GM18951 (cell line): Measurements from ENCODE around the gene BCAS3.
"Not testable (repeated sequence)": the region's sequence is repeated elsewhere in the genome, so short reads cannot be mapped to it uniquely, and the experiment has no call there.

Experiments used
- POLR2A ChIP-seq: IDR thresholded peaks from 4 replicates; pipeline ENCODE4 v1.6.1; 2011; ENCODE audit warnings: mild to moderate bottlenecking; ENCODE audit not compliant: insufficient read length, insufficient read depth; ENCODE audit errors: extremely low read depth
- in situ Hi-C: fragments of 300-500 bp; cut with MboI; formaldehyde crosslinking; loops from one replicate; pipeline ENCODE4 v1.12.0; 2022; ENCODE audit warnings: low sequenced_read_pairs, mixed read lengths, inconsistent platforms; ENCODE audit not compliant: unreplicated experiment

BCAS3 gene

DNA sequence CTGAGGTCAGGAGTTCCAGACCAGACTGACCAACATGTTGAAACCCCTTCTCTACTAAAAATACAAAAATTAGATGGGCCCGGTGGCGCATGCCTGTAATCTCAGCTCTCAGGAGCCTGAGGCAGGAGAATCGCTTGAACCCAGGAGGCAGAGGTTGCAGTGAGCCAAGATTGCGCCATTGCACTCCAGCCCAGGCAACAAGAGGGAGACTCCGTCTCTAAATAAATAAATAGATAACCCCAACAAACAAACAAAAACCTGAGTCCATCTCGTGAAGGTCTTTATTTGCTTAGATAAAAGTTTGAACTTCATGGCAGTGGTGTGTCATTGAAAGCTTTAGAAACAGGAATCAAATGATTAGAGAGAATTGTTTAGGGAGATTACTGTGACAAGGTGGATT, 167.4 kb downstream of the BCAS3 start:
- in situ Hi-C loops: no loop called here
- no peak for TF ChIP-seq POLR2A

DNA sequence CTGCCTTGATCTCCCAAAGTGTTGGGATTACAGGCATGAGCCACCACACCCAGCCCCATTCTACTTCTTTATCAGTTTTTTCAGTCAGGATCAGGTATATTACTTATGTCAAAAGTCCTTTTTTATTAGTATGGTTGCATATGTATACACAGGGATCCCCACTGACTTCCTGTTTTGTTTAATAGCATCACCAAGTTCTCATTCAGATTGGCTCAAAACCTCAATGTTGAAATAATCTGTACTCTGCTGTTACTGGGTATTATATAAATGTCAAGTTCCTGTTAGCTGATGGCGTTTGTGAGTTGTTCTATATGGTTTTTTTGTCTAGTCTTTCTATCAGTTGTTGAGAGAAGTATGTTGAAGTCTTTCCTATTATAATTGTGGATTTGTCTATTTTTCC, 168.5 kb downstream of the BCAS3 start:
- no peak for TF ChIP-seq POLR2A
- in situ Hi-C loops: no loop called here

DNA sequence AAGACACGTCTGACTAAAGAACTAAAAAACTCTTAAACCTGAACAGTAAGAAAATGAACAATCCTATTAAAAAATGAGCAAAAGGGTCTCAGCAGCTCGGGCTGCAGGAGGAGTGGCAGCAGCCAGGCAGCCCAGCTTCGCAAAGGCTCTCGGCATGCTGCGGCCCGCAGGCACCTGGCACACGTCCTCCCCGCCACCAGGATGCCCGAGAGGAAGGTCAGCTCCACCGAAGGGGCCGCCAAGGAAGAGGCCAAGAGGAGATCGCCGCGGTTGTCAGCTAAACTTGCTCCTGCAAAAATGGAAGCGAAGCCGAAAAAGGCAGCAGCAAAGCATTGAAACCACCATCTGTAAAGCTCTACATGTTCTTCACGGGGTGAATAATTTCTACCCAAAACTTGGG, 173.5 kb downstream of the BCAS3 start:
- TF ChIP-seq POLR2A: no peak
- in situ Hi-C loops: no loop called here

DNA sequence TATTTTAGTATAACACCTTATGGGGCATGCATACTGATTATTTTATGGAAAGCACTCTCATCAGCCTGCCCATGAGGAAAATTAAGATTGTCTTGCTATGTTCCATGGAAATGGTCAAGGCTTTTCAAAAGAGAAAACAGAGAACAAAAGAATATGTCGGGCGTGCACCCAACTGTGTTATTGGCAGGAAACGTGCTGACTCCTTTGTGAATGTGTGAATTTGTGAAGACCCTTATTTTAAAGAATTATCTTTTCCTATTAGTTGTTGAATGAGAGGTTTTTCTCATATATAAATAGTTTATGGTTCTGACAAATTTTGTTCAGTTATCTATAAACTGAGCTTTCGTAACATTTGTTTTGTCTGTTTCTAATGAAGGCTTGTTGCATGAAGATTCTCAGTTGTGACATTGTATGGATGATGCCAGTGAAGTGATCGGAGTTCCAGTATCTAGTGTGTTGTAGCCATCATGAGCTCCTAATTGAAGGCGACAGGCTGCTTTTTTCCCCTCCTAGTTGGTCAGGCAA, 180.0 kb downstream of the BCAS3 start:
- in situ Hi-C loops: no loop called here
- TF ChIP-seq POLR2A: no peak

DNA sequence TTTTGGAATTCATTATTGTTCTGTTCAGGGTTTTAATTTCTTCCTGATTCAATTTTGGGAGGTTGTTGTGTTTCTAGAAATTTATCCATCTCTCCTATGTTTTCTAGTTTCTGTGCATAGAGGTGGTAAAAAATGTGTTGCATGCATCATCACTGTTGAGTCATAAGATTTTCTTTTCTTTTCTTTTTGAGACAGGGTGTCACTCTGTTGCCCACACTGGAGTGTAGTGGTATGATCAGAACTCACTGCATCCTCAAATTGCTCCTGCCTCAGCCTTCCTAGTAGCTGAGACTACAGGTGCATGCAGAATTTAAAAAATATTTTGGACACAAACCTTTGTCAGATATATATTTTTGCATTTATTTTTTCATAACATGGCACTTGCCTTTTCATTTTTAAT, 184.8 kb downstream of the BCAS3 start:
- in situ Hi-C loops: no loop called here
- TF ChIP-seq POLR2A: no peak

DNA sequence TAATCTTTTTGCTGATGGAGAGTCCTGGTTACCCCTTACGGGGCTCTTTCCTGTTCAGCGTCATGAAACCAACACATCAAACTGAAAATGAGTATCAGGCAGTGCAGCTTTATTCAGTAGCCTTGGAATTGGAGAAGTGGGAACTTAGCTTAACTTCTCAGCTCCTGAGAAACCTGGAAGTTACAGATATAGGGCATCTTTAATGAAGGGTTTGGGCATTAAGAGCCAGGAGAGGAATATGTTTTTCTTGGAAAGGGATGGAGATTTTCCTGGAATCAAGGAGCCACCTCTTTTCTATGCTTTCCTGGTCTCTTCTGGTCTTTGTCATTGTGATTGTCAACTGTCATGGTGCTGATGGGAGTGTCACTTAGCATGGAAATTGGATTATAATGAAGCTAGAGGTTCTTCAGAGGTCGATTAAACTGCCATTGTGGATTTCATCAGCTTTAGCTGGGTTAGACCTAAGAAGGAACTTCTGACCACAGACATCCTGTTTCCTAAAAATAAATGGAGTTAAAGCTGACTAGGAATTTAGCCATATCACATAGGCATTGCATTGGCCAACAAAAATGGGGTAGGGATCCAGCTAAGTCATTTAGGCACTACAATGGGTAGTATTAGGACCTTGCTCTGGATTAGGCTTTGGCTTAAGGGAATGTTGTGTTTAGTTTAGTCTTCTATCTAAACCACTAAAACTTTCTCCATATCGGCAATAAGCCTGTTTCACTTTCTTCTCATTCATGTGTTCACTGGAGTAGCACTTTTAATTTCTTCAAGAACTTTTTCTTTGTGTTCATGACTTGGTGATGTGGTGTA, 186.4 kb downstream of the BCAS3 start:
- no peak for TF ChIP-seq POLR2A
- in situ Hi-C loops: no loop called here

DNA sequence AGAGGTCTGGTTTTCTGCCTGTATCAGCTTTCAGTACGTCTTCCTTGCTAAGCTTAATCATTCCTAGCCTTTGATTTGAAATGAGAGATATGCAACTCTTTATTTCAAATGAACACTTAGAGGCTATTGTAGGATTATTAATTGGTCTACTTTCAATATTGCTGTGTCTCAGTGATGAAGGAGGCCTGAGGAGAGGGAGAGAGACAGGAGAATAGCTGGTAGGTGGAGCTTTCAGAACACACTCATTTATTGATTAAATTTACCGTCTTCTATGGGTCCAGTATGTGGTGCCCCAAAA, 187.0 kb downstream of the BCAS3 start:
- TF ChIP-seq POLR2A: no peak
- in situ Hi-C loops: no loop called here

DNA sequence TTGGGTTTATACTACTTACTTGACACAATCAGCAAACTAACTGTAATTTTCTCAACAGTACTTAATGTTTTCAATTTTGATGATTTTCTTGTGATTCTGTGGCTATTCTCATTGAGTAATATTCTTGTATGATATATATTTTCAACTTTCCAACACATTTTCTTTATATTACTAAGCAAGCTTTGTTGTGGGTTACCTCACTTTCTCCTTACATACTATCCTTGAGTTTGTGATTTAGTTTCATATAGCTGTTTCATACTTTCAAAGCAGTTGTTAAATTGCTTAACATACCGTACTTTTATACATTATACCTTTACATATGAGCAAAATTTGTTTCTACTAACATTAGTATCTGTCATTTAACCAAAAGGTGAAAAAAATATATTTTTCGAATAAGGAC, 197.1 kb downstream of the BCAS3 start:
- TF ChIP-seq POLR2A: no peak
- in situ Hi-C loops: no loop called here

DNA sequence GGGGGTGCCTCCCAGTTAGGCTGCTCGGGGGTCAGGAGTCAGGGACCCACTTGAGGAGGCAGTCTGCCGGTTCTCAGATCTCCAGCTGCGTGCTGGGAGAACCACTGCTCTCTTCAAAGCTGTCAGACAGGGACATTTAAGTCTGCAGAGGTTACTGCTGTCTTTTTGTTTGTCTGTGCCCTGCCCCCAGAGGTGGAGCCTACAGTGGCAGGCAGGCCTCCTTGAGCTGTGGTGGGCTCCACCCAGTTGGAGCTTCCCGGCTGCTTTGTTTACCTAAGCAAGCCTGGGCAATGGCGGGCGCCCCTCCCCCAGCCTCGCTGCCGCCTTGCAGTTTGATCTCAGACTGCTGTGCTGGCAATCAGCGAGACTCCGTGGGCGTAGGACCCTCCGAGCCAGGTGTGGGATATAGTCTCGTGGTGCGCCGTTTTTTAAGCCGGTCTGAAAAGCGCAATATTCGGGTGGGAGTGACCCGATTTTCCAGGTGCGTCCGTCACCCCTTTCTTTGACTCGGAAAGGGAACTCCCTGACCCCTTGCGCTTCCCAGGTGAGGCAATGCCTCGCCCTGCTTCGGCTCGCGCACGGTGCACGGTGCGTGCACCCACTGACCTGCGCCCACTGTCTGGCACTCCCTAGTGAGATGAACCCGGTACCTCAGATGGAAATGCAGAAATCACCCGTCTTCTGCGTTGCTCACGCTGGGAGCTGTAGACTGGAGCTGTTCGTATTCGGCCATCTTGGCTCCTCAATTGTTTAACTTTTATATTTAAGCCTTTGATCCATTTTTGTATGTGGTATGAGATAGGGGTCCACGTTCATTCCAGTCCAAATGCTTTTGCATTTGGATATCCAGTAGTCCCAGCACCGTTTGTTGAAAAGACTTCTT, 209.3 kb downstream of the BCAS3 start:
- in situ Hi-C loops: not testable (repeated sequence)

DNA sequence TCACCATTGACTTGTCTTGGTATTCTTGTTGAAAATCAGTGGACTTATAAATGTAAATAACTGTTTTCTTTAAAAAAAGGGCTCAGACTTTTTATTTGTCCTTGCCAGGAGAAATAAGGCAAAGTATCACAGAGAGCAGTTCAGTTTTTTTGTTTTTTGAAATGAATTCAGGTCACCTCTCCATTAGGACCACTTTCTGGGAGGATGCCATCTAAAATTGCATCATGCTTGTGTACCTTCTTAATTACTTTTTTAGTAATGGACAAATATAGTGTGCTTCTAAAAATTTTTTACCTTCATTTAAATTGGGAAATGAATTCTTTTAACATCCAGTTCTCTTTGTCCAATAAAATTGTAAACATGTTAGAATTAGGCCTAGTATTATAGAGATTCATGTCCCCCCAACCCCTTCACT, 210.0 kb downstream of the BCAS3 start:
- TF ChIP-seq POLR2A: no peak
- in situ Hi-C loops: no loop called here

DNA sequence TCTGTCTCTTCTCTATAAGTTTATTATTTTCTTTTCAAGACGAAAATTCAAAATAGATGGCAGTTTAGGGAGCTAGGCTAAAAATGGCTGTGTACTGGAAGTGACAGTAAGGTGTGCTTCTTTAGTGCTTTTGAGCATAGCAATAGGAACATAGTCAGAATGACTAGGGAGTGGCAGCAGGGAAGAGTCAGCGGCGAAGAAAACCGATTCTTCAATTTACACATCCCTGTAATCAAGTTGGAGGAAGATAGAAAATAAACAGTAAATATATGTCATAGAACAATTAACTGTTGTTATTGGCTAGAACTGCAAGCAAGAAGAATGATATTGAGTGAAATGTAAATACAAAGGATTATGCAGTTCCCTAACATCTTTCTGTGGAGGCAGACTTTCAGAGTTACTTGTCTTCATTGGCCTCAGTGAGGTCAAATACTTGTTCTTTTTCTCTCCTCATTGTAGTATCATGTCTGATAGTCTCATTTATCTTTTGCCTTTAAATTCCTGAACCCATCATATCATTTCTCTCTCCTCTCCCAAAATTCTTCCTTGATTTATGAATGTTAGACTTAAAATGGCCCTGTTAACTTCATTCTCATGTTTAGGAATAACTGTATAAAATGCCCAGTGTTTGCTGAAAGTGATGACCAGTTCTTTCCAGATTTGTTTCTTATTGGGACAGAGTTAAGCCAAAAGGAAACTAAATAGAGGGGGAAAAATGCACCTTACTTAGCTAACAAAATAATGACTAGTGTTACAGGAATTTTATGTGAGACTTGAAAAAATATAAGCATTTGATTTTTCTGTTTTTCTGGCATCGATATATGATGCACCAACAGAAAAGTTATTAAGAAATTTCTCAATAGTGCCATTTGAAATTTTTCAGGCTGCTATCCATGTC, 211.4 kb downstream of the BCAS3 start:
- no peak for TF ChIP-seq POLR2A
- in situ Hi-C loops: no loop called here

DNA sequence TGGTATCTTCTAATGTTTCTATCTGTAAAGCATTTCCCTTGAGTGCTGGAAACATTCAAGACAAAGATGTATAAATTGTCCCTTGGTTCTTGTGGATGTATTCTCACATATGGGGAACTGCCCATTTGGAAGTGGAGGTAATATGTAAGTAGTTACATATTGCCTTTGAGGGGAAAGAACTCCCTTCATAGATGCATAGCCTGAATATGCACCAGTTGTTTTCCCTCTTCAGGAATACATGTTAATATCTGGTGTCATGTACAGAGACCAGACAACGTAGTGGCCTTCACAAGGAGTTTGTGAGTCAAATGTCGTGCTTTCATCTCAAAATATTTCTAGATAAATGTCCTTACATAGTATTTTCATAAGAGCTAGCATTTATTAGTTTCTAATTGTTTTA, 213.5 kb downstream of the BCAS3 start:
- no peak for TF ChIP-seq POLR2A

DNA sequence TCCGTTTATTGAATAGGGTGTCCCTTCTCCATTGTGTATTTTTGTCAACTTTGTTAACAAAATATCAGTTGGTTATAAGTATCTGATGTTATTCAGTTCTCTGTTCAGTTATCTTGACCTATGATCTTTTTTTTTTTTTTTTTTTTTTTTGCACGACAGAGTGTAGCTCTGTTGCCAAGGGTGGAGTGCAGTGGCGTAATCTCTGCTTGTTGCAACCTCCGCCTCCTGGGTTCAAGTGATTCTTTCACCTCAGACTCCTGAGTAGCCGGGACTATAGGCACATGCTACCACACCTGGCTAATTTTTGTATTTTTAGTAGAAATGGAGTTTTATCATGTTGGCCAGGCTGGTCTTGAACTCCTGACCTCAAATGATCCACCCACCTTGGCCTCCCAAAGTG, 215.8 kb downstream of the BCAS3 start:
- no peak for TF ChIP-seq POLR2A
- in situ Hi-C loops: no loop called here

More for the DNA sequence above, 213.5 kb downstream of the BCAS3 start:
- in situ Hi-C loops: no loop called here
